GM19238 (cell line): Measurements from ENCODE around the gene TUB.

Experiments used
- DNase-seq: peaks from one replicate; pipeline ENCODE4 v3.0.0; 2011; ENCODE audit warnings: low spot score; ENCODE audit not compliant: insufficient read length

The TUB gene

DNA sequence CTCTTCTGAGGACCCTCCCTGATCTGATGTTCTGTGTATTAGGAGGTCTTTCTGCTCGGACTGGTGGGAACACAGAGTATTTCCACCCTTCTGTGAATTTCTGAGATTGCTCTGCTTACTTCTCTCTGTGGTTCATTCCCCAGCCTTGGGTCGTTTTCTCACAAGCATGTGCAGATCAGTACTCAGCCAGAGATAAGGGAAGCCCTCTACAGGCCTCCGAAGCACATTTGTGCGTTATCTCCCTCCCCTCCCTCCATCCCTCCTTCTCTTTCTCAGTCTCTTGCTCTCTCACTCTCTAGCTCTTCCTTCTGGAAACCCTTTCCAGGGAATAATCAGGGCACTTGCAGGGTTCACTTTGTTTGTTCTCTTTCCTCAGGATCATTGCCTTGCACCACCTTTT lies 35.2 kb upstream of the TUB start:
- DNase-seq, result no peak

DNA sequence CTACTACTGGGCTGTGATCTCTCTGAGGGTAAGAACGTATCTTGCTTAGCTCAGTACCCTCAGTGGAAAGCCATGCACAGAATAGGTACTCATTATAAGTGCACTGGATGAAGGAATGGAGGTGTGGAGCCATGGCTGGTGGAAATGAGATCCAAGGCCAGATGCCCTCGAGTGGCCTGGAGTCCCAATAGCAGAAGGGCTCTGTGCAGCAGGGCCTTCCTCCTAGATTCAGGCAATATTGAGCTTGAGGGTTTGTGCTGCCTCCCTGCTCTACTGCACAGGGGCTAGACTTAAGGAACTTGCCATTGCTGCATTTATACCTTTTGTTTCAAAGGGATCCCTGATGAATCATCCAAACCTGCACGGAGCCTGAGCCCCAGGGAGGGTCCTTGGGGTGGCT lies 33.6 kb upstream of the TUB start:
- DNase-seq, result no peak

DNA sequence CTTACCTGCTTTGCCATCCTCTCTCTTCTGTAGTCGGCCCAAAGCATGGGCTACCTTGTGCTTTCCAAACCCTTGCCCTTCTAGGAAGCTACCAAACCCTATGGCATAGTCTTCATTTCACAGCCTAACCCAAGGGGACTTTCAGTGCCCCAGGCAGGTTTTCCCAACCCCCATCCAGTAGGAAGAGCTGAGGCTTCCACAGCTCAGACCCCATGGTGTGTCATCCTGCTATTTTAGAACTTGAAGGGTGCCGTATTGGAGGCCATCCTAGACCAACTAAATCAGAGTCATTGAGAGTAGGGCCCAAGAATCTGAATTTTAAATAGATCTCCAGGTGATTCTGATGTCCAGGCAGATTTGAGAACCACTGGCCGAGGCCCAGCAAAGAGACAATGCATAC lies 31.9 kb upstream of the TUB start:
- no peak for DNase-seq

DNA sequence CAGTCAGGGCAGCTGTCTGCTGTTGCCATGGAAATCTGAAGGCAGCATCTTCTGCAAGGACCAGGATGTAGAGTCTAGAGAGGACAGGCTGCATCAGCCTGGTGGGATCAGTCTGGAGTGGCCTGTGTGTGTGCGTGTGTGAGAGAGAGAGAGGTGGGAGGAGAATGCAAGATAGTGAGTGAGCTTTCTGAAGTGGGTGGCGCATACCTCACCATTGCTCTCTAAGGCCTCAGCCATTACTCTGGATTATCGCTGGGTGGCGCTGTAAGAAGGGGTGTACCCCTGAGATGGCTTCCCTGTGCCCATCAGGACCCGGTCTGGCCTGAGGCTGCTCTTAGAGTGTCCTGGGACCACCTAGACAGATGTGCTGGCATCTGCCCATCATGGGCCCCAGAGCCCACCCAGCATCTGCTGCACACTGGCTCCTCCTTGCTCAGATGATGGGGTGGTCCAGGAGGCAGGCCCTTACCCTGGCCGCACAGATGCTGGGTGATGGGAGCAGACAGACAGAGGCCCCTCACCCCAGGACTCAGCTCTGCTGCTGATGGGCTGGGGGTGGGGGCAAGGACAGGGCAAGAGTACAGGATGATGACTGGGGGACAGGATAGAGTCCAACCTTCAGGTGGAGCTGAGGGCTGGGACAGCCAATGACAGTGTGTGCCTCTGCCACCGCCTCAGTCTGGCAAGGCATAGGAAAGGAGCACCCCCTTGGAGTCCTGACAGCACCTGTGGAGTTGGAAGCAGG lies 25.7 kb upstream of the TUB start:
- no peak for DNase-seq

DNA sequence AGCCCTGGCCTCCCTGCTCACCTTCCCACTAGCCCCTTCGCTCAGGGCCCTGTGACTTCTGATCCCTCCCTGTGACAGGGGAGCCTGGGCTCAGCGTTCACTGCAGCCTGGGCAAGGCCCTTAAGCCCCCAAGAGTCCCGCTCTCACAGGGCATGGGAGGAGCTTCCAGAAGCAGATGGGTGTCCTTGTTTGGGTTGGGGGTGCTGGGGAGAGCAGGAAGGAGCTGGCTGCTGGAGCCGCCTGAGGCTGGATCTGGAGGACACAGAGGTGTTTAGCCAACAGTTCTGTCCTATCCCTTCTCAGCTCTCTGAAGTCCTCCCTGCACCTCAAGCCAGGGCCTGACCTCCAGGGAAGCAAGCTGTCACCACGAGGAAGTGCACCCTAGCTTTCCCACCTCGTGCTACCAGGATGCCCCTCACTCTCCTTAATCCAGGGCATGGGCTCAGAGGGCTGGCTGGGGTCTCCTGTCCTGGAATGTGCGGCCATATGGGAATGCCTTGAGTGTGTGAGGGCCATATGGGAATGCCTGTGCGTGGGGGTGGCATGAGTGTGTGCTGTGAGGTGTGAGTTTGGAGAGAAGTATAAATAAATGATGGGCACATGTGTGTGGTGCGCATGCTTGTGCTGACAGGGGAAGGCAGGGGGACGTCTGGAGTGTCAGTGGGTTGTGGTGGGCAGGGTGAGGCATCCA lies 25.0 kb upstream of the TUB start:
- no peak for DNase-seq

DNA sequence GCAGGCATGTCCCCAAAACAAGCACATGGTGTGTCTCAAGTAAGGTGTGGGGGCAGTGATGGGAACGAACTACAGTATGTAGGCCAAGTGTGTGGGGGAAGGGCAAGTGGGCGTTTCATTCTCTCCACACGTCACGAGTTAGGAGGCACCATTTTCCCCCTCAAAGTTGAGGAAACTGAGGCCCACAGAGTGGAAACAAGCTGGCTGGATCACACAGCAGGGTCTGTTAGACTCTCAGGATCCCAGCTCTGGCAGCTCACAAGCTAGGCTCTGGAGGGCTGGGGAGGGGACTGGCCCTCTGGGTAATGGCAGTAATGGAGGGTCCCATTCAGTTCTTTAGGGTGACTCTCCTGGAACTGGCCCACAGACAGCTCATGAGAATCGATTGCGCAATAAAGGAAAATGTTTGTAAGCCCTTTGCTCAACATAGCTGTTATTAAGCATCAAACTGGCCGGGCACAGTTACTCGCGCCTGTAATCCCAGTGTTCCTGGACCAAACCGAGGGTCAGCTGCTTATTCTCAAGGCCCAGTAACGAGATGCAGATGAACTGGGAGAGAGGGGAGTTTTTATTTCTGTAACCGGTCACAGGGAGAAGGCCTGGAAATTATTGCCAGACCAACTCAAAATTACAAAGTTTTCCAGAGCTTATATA lies 24.1 kb upstream of the TUB start:
- no peak for DNase-seq

DNA sequence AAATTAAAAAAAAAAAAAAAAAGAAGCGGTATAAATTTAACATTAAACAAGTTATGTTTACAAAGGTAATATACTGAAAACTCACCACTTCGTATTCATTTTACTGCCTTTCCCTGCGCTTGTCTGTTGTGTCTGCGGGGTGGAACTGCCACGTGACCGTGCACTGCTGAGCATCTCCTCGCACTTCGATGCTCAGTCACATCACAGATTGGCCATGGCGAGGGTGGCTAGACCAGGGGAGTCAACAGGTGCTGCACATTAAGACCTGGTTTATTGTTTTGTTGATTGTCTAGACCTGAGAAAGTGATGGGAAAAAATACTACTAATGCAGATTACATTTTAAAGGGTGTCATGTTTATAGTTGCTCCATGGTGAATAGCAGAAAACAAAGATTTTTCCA lies 22.8 kb upstream of the TUB start:
- DNase-seq, result no peak

DNA sequence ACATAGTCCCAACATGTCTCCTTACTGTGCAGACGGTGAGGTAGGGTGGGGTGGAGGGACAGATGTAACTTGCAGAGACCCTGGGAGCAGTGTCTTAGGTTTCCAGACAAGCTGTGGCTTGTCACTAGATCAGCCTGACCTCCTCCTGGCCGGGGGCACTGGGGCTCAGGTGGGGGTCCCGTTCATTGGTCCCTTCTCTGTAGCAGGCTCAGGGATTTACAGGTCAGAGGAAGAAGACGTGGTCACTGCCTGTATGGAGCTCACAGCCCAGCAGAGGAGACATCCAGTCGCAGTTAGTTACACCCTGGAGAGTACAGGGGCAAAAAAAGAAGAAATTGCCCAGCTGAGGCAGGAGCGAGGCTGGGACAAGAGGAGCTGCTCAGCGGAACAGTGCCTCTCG lies 22.0 kb upstream of the TUB start:
- no peak for DNase-seq

DNA sequence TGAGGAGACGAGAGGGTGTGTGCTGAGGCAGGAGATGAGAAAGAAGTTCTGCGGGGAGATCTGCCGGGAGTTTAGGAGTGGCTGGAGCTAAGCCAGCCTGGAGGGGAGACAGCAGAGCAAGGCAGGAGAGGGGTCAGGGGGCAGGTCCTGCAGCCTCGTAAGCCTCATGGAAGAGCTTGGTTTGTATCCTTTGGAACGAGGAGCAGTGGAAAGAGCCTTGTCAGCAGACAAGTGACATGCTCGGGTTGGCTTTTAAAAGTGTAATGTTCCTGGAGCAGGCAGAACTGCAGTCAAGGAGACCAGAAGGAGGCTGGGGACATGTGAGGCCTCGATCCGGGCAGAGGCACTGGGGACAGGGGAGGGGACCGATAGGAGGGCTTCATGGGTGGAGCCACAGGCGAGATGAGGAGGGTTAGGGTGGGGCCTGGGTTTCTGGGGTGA lies 21.4 kb upstream of the TUB start:
- DNase-seq, result no peak

DNA sequence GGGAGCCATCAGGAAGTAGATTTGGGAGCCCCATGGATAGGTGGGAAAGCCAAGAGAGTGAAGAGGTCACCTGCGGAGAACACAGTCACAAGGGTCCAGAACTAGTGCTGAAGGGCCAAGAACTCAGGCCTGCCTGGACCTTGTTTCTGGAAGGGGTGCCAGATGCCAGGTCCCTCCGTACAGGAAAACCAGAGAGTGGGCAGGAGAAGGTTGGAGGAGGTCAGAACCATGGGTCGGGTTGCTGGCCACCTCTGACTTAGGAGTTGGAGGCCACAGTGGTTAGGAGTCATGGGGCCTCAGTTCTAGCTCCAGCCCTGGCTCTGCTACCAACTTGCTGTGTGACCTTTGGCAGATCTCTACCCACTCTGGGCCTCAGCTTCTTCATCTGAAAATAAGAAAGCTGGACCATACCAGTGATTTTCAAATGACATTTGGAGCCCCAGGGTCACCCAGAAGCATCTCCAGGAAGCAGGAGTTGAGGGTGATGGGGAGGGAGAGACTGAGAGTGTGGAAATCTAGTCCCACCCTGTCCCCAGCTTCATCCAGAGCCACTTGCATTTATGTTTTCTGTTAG lies 20.8 kb upstream of the TUB start:
- DNase-seq, result no peak

DNA sequence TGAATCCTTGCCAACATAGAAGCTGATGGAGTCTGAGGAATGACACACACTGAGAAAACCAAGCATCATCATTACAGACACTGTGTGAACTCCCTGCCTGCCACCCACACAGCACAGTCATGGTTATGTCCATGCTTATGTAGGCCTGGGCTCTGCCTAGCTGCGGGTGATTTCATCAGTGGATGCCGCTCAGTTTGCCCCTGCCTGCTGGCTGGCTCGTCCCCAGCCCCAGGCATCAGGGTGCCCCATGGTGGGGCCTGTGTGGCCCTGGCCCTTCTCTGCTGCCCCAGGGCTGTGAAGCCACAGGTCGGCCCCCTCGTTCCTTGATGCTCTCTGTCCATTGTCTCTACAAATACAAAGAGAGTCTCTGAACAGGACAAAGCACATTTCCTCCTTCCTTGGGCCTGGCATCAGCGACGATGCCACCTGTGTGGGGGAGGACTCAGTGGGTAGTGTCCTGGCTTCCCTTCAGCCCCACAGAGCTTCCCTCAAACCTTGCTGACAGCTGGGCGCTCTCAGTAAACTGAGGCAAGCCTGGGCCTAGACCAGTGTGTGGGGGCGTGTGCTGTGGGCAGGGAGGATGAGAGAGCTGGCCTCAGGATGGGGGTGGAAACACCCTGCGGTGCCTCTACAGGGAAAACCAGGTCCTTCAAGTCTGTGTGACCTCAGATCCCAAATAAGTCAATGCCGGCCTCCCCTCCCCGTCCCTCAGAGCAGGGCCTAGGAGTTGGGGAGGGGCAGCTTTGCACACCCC lies 20.0 kb upstream of the TUB start:
- DNase-seq, result no peak

DNA sequence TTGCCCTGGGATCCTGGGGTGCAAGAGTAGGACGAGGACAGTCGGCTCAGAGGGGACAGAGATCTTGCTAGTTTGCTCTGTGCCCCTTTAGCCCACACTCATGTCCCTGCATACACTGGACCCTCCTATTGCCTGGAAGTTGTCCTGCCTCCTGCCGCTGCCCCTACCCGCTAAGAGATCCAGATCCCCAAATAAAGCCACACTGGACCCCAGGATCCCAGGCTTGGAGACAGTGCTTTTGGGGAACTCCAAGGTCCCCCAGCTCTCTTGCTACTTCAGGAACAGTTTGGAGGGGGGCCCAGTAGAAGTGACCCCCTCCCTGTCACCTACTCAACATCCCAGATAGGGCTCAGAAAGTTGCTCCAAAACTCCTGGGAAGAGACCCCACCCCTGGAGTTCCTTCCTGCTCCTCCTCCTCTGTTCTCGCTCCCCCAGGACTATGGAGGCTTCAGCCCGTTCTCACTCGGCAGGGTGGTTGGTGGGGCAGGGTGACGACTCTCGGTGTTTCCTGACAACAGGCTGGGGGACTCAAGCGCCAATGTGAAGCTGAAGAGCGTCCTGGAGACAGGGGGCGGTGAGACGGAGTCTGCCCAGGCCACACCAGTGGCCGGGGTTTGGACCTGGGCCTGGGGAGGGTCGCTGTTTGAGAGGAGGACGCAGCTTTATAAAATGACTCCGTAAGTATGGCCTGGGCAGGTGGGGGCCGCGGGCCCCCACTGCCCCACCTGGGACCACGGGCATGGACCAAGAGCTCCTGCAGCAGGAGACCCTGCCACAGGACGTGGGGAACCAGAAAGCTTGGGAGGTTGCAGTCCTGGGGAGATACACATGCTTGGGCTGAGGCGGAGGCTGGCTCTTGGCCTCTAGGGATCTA lies 19.2 kb upstream of the TUB start:
- no peak for DNase-seq

DNA sequence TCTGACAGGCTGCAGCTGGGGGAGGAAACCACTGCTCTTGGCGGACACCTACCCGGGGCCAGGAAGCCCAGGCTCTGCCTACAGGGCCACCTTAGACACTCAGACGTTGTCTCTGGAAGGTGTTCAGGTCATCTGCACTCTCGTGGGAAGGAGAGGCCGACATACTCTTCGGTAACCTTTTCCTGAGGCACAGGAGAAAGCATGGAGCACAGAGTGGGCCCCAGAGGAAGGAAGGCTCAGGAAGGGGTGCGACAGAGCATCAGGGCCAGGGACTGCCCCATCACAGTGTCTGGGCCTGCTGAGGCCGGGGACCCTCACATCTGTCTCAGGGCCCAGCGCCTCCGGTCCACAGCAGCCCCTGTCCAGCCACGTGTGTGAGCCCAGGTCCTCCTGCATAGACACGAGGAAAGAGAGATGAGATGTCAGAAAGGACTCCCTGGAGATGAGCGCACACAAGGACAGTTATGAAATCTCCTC lies 18.2 kb upstream of the TUB start:
- no peak for DNase-seq

DNA sequence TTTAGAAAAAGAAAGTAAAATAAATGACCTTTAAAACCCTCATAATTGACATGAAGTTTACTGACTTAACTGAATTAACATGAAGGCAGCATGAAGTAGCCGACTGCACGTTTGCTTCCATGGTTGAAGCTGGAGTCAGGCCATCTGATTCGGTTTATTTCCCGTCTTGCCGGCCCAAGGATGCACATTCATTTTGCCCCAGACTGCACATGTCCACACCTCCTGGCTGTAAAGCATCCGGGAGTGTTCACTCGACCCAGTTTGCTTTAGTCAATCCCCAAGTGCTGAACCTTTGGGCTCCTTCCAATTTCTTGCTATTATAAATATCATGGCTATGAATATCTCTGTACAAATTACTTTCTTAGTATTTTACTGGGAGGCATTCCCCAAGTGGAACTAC lies 17.7 kb upstream of the TUB start:
- no peak for DNase-seq

DNA sequence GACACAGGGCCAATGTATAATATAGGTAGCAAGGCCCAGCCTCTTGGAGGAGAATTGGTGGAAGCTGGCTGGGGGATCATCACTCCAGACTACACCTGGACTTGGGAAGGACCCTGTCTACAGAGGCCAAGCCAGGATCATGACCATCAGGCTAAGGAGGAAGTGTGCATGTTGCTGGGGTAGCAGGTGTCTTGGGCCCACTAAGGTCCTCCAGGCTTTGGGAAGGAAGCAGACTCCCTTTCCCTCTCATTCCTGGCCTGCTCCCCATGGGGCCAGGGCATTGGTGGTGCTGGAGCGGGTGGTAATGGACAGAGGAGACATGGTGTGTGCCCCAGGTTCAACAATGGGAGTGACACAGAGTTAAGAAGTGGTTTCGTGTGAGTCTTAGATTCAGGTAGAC lies 16.0 kb upstream of the TUB start:
- no peak for DNase-seq

DNA sequence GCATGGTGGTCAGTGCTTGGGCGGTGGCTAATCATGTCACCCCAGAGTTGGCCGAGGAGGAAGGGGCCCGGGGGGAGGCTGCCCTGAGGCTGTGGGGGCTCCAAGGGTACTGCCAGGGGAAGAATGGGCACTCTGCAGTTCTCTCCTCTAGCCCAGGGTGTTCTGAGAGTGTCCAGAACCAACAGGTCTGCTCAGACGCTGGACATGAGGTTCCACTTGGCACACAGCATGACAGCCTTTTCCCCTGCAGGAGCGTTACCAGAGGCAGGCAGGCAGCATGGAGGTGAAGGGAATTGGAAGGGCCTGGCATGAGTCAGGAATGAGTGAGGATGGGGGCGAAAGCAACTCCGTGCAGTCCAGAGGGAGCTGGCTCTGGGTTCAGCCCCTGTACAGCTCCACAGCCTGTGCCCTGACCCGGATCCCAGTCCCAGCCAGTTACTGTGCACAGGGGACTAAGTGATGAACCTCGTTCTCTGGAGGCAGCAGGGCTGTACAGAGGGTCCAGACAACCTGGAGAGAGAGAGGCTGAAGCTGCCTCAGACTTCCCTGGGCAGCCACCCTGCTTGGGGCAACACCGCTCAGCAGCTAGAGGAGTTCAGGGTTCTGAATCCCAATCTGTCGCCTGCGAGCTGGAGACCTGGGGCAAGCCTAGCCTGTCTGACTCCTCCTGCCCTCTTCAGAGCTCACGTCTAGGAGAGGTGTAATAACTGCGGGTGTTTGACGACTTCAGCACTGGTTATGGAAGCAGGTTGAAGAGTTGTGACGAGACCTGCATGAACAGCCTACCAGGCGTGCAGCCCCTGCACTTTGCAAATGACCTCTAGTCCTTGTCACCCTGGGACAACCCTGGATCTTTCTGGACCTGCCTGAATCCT lies 14.7 kb upstream of the TUB start:
- no peak for DNase-seq

DNA sequence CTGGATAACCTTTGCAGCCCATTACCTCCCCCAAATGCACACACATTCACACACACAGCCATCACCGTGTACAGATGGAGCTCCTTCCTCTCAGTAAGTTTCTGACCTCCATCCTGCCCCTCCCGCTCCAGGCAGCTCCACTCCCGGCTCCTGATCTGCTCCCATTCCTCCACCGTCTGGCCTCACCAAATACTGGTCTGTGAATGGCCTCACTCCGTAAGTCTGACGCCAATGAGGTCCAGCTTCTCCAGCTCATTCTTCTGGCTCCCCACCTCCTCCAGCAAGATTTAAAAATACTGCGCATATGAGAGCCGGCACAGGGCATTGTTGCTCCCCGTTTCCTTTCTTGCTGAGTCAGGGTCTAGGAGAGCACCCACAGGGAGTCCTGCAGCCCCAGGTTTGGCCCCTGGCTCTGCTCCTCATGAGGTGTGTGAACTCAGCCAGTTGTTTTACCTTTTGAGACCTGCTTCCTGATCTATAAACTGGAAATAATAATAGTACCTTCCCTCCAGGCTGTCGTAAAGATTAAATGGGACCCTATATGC lies 14.0 kb upstream of the TUB start:
- DNase-seq, result no peak

DNA sequence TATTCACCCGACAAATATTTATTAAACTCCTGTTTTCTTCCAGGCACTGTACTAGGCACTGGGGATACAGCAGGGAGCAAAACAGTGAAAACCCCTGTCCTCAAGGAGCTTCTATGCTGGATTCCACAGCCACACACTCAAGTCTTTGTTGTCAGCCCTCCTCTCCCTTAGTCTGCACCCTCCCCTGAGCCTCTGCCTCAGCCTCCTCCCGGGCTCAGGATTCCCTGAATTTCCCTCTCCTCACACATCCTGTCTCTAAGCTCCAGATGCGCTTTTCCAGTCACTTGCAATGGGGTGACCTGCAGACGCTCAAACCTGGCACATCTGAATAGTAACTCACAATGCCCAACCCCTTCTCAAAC lies 13.5 kb upstream of the TUB start:
- DNase-seq, result no peak

DNA sequence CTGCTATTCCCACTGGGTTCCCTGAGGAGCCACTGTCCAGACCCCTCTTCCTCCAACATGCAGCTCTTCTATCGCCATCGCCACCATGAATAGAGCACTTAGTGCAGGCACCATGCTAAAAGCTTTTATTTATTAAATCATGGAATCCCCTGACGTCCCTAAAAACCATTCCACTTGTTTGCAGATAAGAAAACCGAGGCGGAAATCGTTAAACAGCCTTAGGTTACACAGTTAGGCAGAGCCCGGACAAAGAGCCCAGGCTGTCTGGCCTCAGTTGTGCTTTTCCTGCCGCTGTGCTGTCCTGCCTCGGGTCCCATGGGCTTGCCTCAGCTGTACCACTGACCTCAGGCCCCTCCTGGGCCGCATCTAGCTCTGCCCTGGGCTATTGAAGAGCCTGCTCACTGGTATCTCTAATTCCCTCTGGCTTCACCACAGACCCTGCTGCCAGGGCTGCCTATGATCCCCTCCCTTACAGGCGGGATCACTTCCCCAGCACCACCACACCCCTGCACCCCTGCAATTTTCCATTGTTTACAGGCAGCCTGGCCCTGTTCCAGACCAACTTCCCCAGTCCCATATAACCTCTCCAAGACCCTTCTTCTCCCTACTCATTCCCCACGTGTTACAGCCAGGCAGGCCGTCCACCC lies 13.0 kb upstream of the TUB start:
- DNase-seq, result no peak
